Esophagus squamous epithelium (tissue), 4 donors: ENCODE results near the gene FOXI1.

ENCODE experiments used
- POLR2A ChIP-seq, 4 donors: fragments of 450-650 bp; IDR thresholded peaks; one replicate each; pipeline ENCODE4 v1.6.1; 2017; ENCODE audit warnings: antibody characterized with exemption in 4 of 4, mild to moderate bottlenecking in 4 of 4, moderate library complexity in 3 of 4
- TF ChIP-seq, protein P1 (sequence below), 6 experiments: fragments of 450-650 bp in 4 of 6; fragments of 200-600 bp in 2 of 6; sonication (generic) in 2 of 6; IDR thresholded peaks; one replicate each; pipeline ENCODE4 v1.5.1; 2016 to 2019; ENCODE audit warnings: antibody characterized with exemption in 6 of 6, mild to moderate bottlenecking in 4 of 6, moderate library complexity in 4 of 6

GRCh38 chr5:170142196-170142595 is 36.5 kb downstream of the FOXI1 start:
- TF ChIP-seq, protein P1, sequence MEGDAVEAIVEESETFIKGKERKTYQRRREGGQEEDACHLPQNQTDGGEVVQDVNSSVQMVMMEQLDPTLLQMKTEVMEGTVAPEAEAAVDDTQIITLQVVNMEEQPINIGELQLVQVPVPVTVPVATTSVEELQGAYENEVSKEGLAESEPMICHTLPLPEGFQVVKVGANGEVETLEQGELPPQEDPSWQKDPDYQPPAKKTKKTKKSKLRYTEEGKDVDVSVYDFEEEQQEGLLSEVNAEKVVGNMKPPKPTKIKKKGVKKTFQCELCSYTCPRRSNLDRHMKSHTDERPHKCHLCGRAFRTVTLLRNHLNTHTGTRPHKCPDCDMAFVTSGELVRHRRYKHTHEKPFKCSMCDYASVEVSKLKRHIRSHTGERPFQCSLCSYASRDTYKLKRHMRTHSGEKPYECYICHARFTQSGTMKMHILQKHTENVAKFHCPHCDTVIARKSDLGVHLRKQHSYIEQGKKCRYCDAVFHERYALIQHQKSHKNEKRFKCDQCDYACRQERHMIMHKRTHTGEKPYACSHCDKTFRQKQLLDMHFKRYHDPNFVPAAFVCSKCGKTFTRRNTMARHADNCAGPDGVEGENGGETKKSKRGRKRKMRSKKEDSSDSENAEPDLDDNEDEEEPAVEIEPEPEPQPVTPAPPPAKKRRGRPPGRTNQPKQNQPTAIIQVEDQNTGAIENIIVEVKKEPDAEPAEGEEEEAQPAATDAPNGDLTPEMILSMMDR (IDR thresholded peaks at IDR 0.05), result no peak
- no peak for TF ChIP-seq POLR2A (IDR thresholded peaks at IDR 0.05)
